H9 (cell line): Measurements from ENCODE around the gene C1orf198. TPM values are rescaled to one million over a fixed set of nuclear protein-coding genes. Genes with fewer than 3 reads are reported as not detected.
A peak's percentile ranks its signal among the peaks of the same experiment; 100 is the strongest.

Experiments used
- DNase-seq: peaks from one replicate; pipeline ENCODE4 v3.0.0-alpha.2; 2017
- H2AFZ ChIP-seq: one replicate; pipeline ENCODE4 v1.6.1; 2013; ENCODE audit warnings: mild to moderate bottlenecking, low read length, control low read depth, moderate library complexity
- H2AK5ac ChIP-seq: 2 replicates; pipeline ENCODE4 v1.6.1; 2013; ENCODE audit warnings: low read length, control low read depth, mixed read lengths; ENCODE audit not compliant: insufficient read length
- H2BK120ac ChIP-seq: one replicate; pipeline ENCODE4 v1.6.1; 2013; ENCODE audit warnings: low read depth, mild to moderate bottlenecking, low read length, control low read depth, inconsistent platforms; ENCODE audit not compliant: poor library complexity, severe bottlenecking
- H2BK12ac ChIP-seq: 2 replicates; pipeline ENCODE4 v1.6.1; 2013; ENCODE audit warnings: low read length, control low read depth, mixed read lengths, low read depth; ENCODE audit not compliant: insufficient read length
- H2BK15ac ChIP-seq: 2 replicates; pipeline ENCODE4 v1.6.1; 2013; ENCODE audit warnings: low read depth, low read length, control low read depth
- H2BK20ac ChIP-seq: one replicate; pipeline ENCODE4 v1.6.1; 2013; ENCODE audit warnings: low read depth, mild to moderate bottlenecking, low read length, control low read depth, inconsistent platforms; ENCODE audit not compliant: poor library complexity, severe bottlenecking
- H2BK5ac ChIP-seq: 2 replicates; pipeline ENCODE4 v1.6.1; 2013; ENCODE audit warnings: low read length, control low read depth, mixed read lengths; ENCODE audit not compliant: insufficient read length
- H3K14ac ChIP-seq: 2 replicates; pipeline ENCODE4 v1.6.1; 2013; ENCODE audit warnings: low read length, control low read depth; ENCODE audit not compliant: insufficient read depth
- H3K18ac ChIP-seq: 2 replicates; pipeline ENCODE4 v1.6.1; 2013; ENCODE audit warnings: low read depth, mild to moderate bottlenecking, mixed read lengths, low read length, control low read depth; ENCODE audit not compliant: insufficient read length
- H3K23ac ChIP-seq: 2 replicates; pipeline ENCODE4 v1.6.1; 2013; ENCODE audit warnings: low read length, control low read depth, mixed read lengths, low read depth; ENCODE audit not compliant: insufficient read length
- H3K23me2 ChIP-seq: 2 replicates; pipeline ENCODE4 v1.6.1; 2013; ENCODE audit warnings: low read depth, mild to moderate bottlenecking, mixed read lengths, low read length, control low read depth; ENCODE audit not compliant: insufficient read length, poor library complexity, severe bottlenecking
- H3K27ac ChIP-seq: 2 replicates; pipeline ENCODE4 v1.5.1; 2013; ENCODE audit warnings: low read length, control low read depth, mixed read lengths, low read depth; ENCODE audit not compliant: insufficient read length
- H3K27me3 ChIP-seq: 2 replicates; pipeline ENCODE4 v1.6.1; 2013; ENCODE audit warnings: low read length, control low read depth, inconsistent platforms; ENCODE audit not compliant: insufficient read depth
- H3K4ac ChIP-seq: 2 replicates; pipeline ENCODE4 v1.6.1; 2013; ENCODE audit warnings: low read depth, mild to moderate bottlenecking, control low read depth, inconsistent platforms, low read length, moderate library complexity
- H3K4me1 ChIP-seq: 2 replicates; pipeline ENCODE4 v1.6.1; 2013; ENCODE audit warnings: low read length, control low read depth, inconsistent platforms; ENCODE audit not compliant: insufficient read depth
- H3K4me2 ChIP-seq: 2 replicates; pipeline ENCODE4 v1.6.1; 2013; ENCODE audit warnings: low read length, control low read depth, mixed read lengths; ENCODE audit not compliant: insufficient read length, insufficient read depth
- H3K56ac ChIP-seq: 2 replicates; pipeline ENCODE4 v1.6.1; 2013; ENCODE audit warnings: low read depth, mild to moderate bottlenecking, mixed read lengths, low read length, control low read depth; ENCODE audit not compliant: insufficient read length
- H3K79me1 ChIP-seq: 2 replicates; pipeline ENCODE4 v1.6.1; 2013; ENCODE audit warnings: low read depth, mild to moderate bottlenecking, moderate library complexity, low read length, control low read depth, inconsistent platforms; ENCODE audit not compliant: insufficient read depth, poor library complexity, severe bottlenecking
- H3K79me2 ChIP-seq: 2 replicates; pipeline ENCODE4 v1.6.1; 2013; ENCODE audit warnings: low read length, control low read depth, inconsistent platforms; ENCODE audit not compliant: insufficient read depth
- H3K9ac ChIP-seq: 2 replicates; pipeline ENCODE4 v1.6.1; 2013; ENCODE audit warnings: low read length, control low read depth, mixed read lengths; ENCODE audit not compliant: insufficient read length; ENCODE audit errors: extremely low read depth
- H3K9me3 ChIP-seq: one replicate; pipeline ENCODE4 v1.6.1; 2013; ENCODE audit warnings: low read depth, low read length, inconsistent platforms; ENCODE audit not compliant: control insufficient read depth
- H3T11ph ChIP-seq: one replicate; pipeline ENCODE4 v1.6.1; 2013; ENCODE audit warnings: mild to moderate bottlenecking, low read length, control low read depth, inconsistent platforms
- H4K20me1 ChIP-seq: one replicate; pipeline ENCODE4 v1.6.1; 2013; ENCODE audit not compliant: control insufficient read depth, insufficient read length, insufficient read depth
- H4K5ac ChIP-seq: 2 replicates; pipeline ENCODE4 v1.6.1; 2013; ENCODE audit warnings: low read depth, mild to moderate bottlenecking, mixed read lengths, low read length, control low read depth; ENCODE audit not compliant: insufficient read length
- H4K8ac ChIP-seq: replicated peaks from 2 replicates; pipeline ENCODE4 v1.6.1; 2013; ENCODE audit warnings: low read length, control low read depth, mixed read lengths, low read depth; ENCODE audit not compliant: insufficient read length
- H4K91ac ChIP-seq: 2 replicates; pipeline ENCODE4 v1.6.1; 2013; ENCODE audit warnings: low read depth, mild to moderate bottlenecking, moderate library complexity, mixed read lengths, low read length, control low read depth; ENCODE audit not compliant: insufficient read length
- H3K27ac Mint-ChIP-seq, 3 experiments: 2 replicates in 2 of 3; 3 replicates in 1 of 3; pipeline ENCODE4 v1.8.0; 2020 to 2021; ENCODE audit warnings: mixed read lengths in 3 of 3, mild to moderate bottlenecking in 1 of 3, moderate library complexity in 1 of 3
- H3K27me3 Mint-ChIP-seq: 2 replicates; pipeline ENCODE4 v1.8.0; 2021; ENCODE audit warnings: low read depth, mild to moderate bottlenecking, moderate library complexity, mixed read lengths
- H3K36me3 Mint-ChIP-seq, 3 experiments: 2 replicates in 2 of 3; 3 replicates in 1 of 3; pipeline ENCODE4 v1.8.0; 2020 to 2021; ENCODE audit warnings: low read depth in 3 of 3, mixed read lengths in 3 of 3; ENCODE audit not compliant: insufficient read depth in 1 of 3
- H3K4me1 Mint-ChIP-seq, 2 experiments: 2 replicates each; pipeline ENCODE4 v1.8.0; 2020; ENCODE audit warnings: mixed read lengths in 2 of 2
- H3K4me3 Mint-ChIP-seq, 2 experiments: 2 replicates in 1 of 2; 3 replicates in 1 of 2; pipeline ENCODE4 v1.8.0; 2020 to 2021; ENCODE audit warnings: mild to moderate bottlenecking in 2 of 2, mixed read lengths in 2 of 2, moderate library complexity in 1 of 2
- H3K9me3 Mint-ChIP-seq, 2 experiments: 2 replicates in 1 of 2; 3 replicates in 1 of 2; pipeline ENCODE4 v1.8.0; 2020; ENCODE audit warnings: mild to moderate bottlenecking in 2 of 2, mixed read lengths in 2 of 2, moderate library complexity in 1 of 2
- CTCF ChIP-seq: fragments of 200-600 bp; sonication (generic); conservative IDR thresholded peaks from 3 replicates; pipeline ENCODE4 v1.8.0; 2021; ENCODE audit warnings: antibody characterized with exemption, mild to moderate bottlenecking
- WGBS: extraction: QIAGEN DNeasy Blood & Tissue Kit; methylation state at CpG from one replicate; pipeline ENCODE4 v1.1.7; 2013; ENCODE audit warnings: missing lambda C conversion rate, low lambda C conversion rate, mixed read lengths; ENCODE audit not compliant: insufficient read length; ENCODE audit errors: extremely low coverage; 5-methylcytosine and 5-hydroxymethylcytosine counted together
- total RNA-seq: library from RNA; stranded (reverse); gene quantifications from 2 replicates; pipeline ENCODE4 v1.2.1, GENCODE V29; 2021

The C1orf198 gene
- total RNA-seq, 1 experiment from 2014 or later, result 28.9 TPM

- H3K79me1 ChIP-seq, result no peaks in the 10 kb centered on the region
- H3K4me2 ChIP-seq, result no peak overlapping the region
- H3K9me3 Mint-ChIP-seq, result peaks cover 0 to 3% of the 10 kb centered on the region in 2 experiments; a peak in 1 of 5 replicates
- H3K23me2 ChIP-seq, result no peaks in the 10 kb centered on the region
- H2BK5ac ChIP-seq, result no peak overlapping the region
- H3K9ac ChIP-seq, result no peak overlapping the region
- no peak overlapping the region for H2BK120ac ChIP-seq
- H2AFZ ChIP-seq, result no peak overlapping the region
- H4K20me1 ChIP-seq, result no peaks in the 10 kb centered on the region
- H3K4ac ChIP-seq, result no peak overlapping the region
- no peak overlapping the region for H3T11ph ChIP-seq
- H3K27me3 ChIP-seq, result no peaks in the 10 kb centered on the region
- H2AK5ac ChIP-seq, result no peak overlapping the region
- no peak for TF ChIP-seq CTCF
- no peak overlapping the region for H2BK20ac ChIP-seq
- no peak overlapping the region for H3K27ac Mint-ChIP-seq
- no peaks in the 10 kb centered on the region for H3K79me2 ChIP-seq
- H3K27me3 Mint-ChIP-seq, result no peaks in the 10 kb centered on the region
- H3K36me3 Mint-ChIP-seq, result peaks cover 32 to 41% (median 39%) of the 10 kb centered on the region in 3 experiments
- H3K18ac ChIP-seq, result no peak overlapping the region
- no peak overlapping the region; the same call in 1 of the 2 replicates for H3K14ac ChIP-seq
- peaks cover 3% of the 10 kb centered on the region; the same call in 1 of the 2 replicates for H3K4me1 ChIP-seq
- peaks cover 29 to 39% of the 10 kb centered on the region in 2 experiments for H3K4me1 Mint-ChIP-seq
- peak; percentile 66 for DNase-seq
- H3K4me3 Mint-ChIP-seq, result no peak overlapping the region
- no peak overlapping the region for H4K5ac ChIP-seq
- no peak overlapping the region for H3K23ac ChIP-seq
- H3K9me3 ChIP-seq, result no peaks in the 10 kb centered on the region
- H4K91ac ChIP-seq, result no peak overlapping the region
- H3K56ac ChIP-seq, result no peak overlapping the region
- no peak overlapping the region for H4K8ac ChIP-seq
- H3K27ac ChIP-seq, result no peak overlapping the region
- no peak overlapping the region for H2BK15ac ChIP-seq
- no CpG with 5 or more reads among the region's 5 CpGs for WGBS
- no peak overlapping the region for H2BK12ac ChIP-seq
These were observed 17.0 kb downstream of the C1orf198 start for GRCh38 chr1:230851291-230851691.
